H9 (cell line): ENCODE results near the gene COMMD4. TPM values are rescaled to one million over a fixed set of nuclear protein-coding genes. Genes with fewer than 3 reads are reported as not detected.
A peak's percentile ranks its signal among the peaks of the same experiment; 100 is the strongest.

ENCODE experiments used
- DNase-seq: peaks from one replicate; pipeline ENCODE4 v3.0.0-alpha.2; 2017
- H2AFZ ChIP-seq: one replicate; pipeline ENCODE4 v1.6.1; 2013; ENCODE audit warnings: mild to moderate bottlenecking, low read length, control low read depth, moderate library complexity
- H2AK5ac ChIP-seq: 2 replicates; pipeline ENCODE4 v1.6.1; 2013; ENCODE audit warnings: low read length, control low read depth, mixed read lengths; ENCODE audit not compliant: insufficient read length
- H2BK120ac ChIP-seq: one replicate; pipeline ENCODE4 v1.6.1; 2013; ENCODE audit warnings: low read depth, mild to moderate bottlenecking, low read length, control low read depth, inconsistent platforms; ENCODE audit not compliant: poor library complexity, severe bottlenecking
- H2BK12ac ChIP-seq: 2 replicates; pipeline ENCODE4 v1.6.1; 2013; ENCODE audit warnings: low read length, control low read depth, mixed read lengths, low read depth; ENCODE audit not compliant: insufficient read length
- H2BK15ac ChIP-seq: 2 replicates; pipeline ENCODE4 v1.6.1; 2013; ENCODE audit warnings: low read depth, low read length, control low read depth
- H2BK20ac ChIP-seq: one replicate; pipeline ENCODE4 v1.6.1; 2013; ENCODE audit warnings: low read depth, mild to moderate bottlenecking, low read length, control low read depth, inconsistent platforms; ENCODE audit not compliant: poor library complexity, severe bottlenecking
- H2BK5ac ChIP-seq: 2 replicates; pipeline ENCODE4 v1.6.1; 2013; ENCODE audit warnings: low read length, control low read depth, mixed read lengths; ENCODE audit not compliant: insufficient read length
- H3K14ac ChIP-seq: 2 replicates; pipeline ENCODE4 v1.6.1; 2013; ENCODE audit warnings: low read length, control low read depth; ENCODE audit not compliant: insufficient read depth
- H3K18ac ChIP-seq: 2 replicates; pipeline ENCODE4 v1.6.1; 2013; ENCODE audit warnings: low read depth, mild to moderate bottlenecking, mixed read lengths, low read length, control low read depth; ENCODE audit not compliant: insufficient read length
- H3K23ac ChIP-seq: 2 replicates; pipeline ENCODE4 v1.6.1; 2013; ENCODE audit warnings: low read length, control low read depth, mixed read lengths, low read depth; ENCODE audit not compliant: insufficient read length
- H3K23me2 ChIP-seq: 2 replicates; pipeline ENCODE4 v1.6.1; 2013; ENCODE audit warnings: low read depth, mild to moderate bottlenecking, mixed read lengths, low read length, control low read depth; ENCODE audit not compliant: insufficient read length, poor library complexity, severe bottlenecking
- H3K27ac ChIP-seq: 2 replicates; pipeline ENCODE4 v1.5.1; 2013; ENCODE audit warnings: low read length, control low read depth, mixed read lengths, low read depth; ENCODE audit not compliant: insufficient read length
- H3K27me3 ChIP-seq: 2 replicates; pipeline ENCODE4 v1.6.1; 2013; ENCODE audit warnings: low read length, control low read depth, inconsistent platforms; ENCODE audit not compliant: insufficient read depth
- H3K4ac ChIP-seq: 2 replicates; pipeline ENCODE4 v1.6.1; 2013; ENCODE audit warnings: low read depth, mild to moderate bottlenecking, control low read depth, inconsistent platforms, low read length, moderate library complexity
- H3K4me1 ChIP-seq: 2 replicates; pipeline ENCODE4 v1.6.1; 2013; ENCODE audit warnings: low read length, control low read depth, inconsistent platforms; ENCODE audit not compliant: insufficient read depth
- H3K4me2 ChIP-seq: 2 replicates; pipeline ENCODE4 v1.6.1; 2013; ENCODE audit warnings: low read length, control low read depth, mixed read lengths; ENCODE audit not compliant: insufficient read length, insufficient read depth
- H3K56ac ChIP-seq: 2 replicates; pipeline ENCODE4 v1.6.1; 2013; ENCODE audit warnings: low read depth, mild to moderate bottlenecking, mixed read lengths, low read length, control low read depth; ENCODE audit not compliant: insufficient read length
- H3K79me1 ChIP-seq: 2 replicates; pipeline ENCODE4 v1.6.1; 2013; ENCODE audit warnings: low read depth, mild to moderate bottlenecking, moderate library complexity, low read length, control low read depth, inconsistent platforms; ENCODE audit not compliant: insufficient read depth, poor library complexity, severe bottlenecking
- H3K79me2 ChIP-seq: 2 replicates; pipeline ENCODE4 v1.6.1; 2013; ENCODE audit warnings: low read length, control low read depth, inconsistent platforms; ENCODE audit not compliant: insufficient read depth
- H3K9ac ChIP-seq: 2 replicates; pipeline ENCODE4 v1.6.1; 2013; ENCODE audit warnings: low read length, control low read depth, mixed read lengths; ENCODE audit not compliant: insufficient read length; ENCODE audit errors: extremely low read depth
- H3K9me3 ChIP-seq: one replicate; pipeline ENCODE4 v1.6.1; 2013; ENCODE audit warnings: low read depth, low read length, inconsistent platforms; ENCODE audit not compliant: control insufficient read depth
- H3T11ph ChIP-seq: one replicate; pipeline ENCODE4 v1.6.1; 2013; ENCODE audit warnings: mild to moderate bottlenecking, low read length, control low read depth, inconsistent platforms
- H4K20me1 ChIP-seq: one replicate; pipeline ENCODE4 v1.6.1; 2013; ENCODE audit not compliant: control insufficient read depth, insufficient read length, insufficient read depth
- H4K5ac ChIP-seq: 2 replicates; pipeline ENCODE4 v1.6.1; 2013; ENCODE audit warnings: low read depth, mild to moderate bottlenecking, mixed read lengths, low read length, control low read depth; ENCODE audit not compliant: insufficient read length
- H4K8ac ChIP-seq: replicated peaks from 2 replicates; pipeline ENCODE4 v1.6.1; 2013; ENCODE audit warnings: low read length, control low read depth, mixed read lengths, low read depth; ENCODE audit not compliant: insufficient read length
- H4K91ac ChIP-seq: 2 replicates; pipeline ENCODE4 v1.6.1; 2013; ENCODE audit warnings: low read depth, mild to moderate bottlenecking, moderate library complexity, mixed read lengths, low read length, control low read depth; ENCODE audit not compliant: insufficient read length
- H3K27ac Mint-ChIP-seq, 3 experiments: 2 replicates in 2 of 3; 3 replicates in 1 of 3; pipeline ENCODE4 v1.8.0; 2020 to 2021; ENCODE audit warnings: mixed read lengths in 3 of 3, mild to moderate bottlenecking in 1 of 3, moderate library complexity in 1 of 3
- H3K27me3 Mint-ChIP-seq: 2 replicates; pipeline ENCODE4 v1.8.0; 2021; ENCODE audit warnings: low read depth, mild to moderate bottlenecking, moderate library complexity, mixed read lengths
- H3K36me3 Mint-ChIP-seq, 3 experiments: 2 replicates in 2 of 3; 3 replicates in 1 of 3; pipeline ENCODE4 v1.8.0; 2020 to 2021; ENCODE audit warnings: low read depth in 3 of 3, mixed read lengths in 3 of 3; ENCODE audit not compliant: insufficient read depth in 1 of 3
- H3K4me1 Mint-ChIP-seq, 2 experiments: 2 replicates each; pipeline ENCODE4 v1.8.0; 2020; ENCODE audit warnings: mixed read lengths in 2 of 2
- H3K4me3 Mint-ChIP-seq, 2 experiments: 2 replicates in 1 of 2; 3 replicates in 1 of 2; pipeline ENCODE4 v1.8.0; 2020 to 2021; ENCODE audit warnings: mild to moderate bottlenecking in 2 of 2, mixed read lengths in 2 of 2, moderate library complexity in 1 of 2
- H3K9me3 Mint-ChIP-seq, 2 experiments: 2 replicates in 1 of 2; 3 replicates in 1 of 2; pipeline ENCODE4 v1.8.0; 2020; ENCODE audit warnings: mild to moderate bottlenecking in 2 of 2, mixed read lengths in 2 of 2, moderate library complexity in 1 of 2
- CTCF ChIP-seq: fragments of 200-600 bp; sonication (generic); conservative IDR thresholded peaks from 3 replicates; pipeline ENCODE4 v1.8.0; 2021; ENCODE audit warnings: antibody characterized with exemption, mild to moderate bottlenecking
- WGBS: extraction: QIAGEN DNeasy Blood & Tissue Kit; methylation state at CpG from one replicate; pipeline ENCODE4 v1.1.7; 2013; ENCODE audit warnings: missing lambda C conversion rate, low lambda C conversion rate, mixed read lengths; ENCODE audit not compliant: insufficient read length; ENCODE audit errors: extremely low coverage; 5-methylcytosine and 5-hydroxymethylcytosine counted together
- total RNA-seq: library from RNA; stranded (reverse); gene quantifications from 2 replicates; pipeline ENCODE4 v1.2.1, GENCODE V29; 2021

The COMMD4 gene
- total RNA-seq, 1 experiment from 2014 or later = 146 TPM

GRCh38 chr15:75371901-75372688 lies 36.2 kb downstream of the COMMD4 start:
- no peak overlapping the region for H3K9ac ChIP-seq
- peaks cover 32 to 62% (median 58%) of the 10 kb centered on the region in 3 experiments; a peak in 6 of 7 replicates for H3K36me3 Mint-ChIP-seq
- no peaks in the 10 kb centered on the region; the same call in 1 of the 2 replicates for H3K27me3 Mint-ChIP-seq
- no peaks in the 10 kb centered on the region for H3K23me2 ChIP-seq
- no peak for TF ChIP-seq CTCF
- no peak overlapping the region for H2BK12ac ChIP-seq
- H3K79me2 ChIP-seq = no peaks in the 10 kb centered on the region
- H4K8ac ChIP-seq = no peak overlapping the region
- DNase-seq = no peak
- H3K4me1 Mint-ChIP-seq = peaks cover 19 to 20% of the 10 kb centered on the region in 2 experiments
- H3K27ac ChIP-seq = no peak overlapping the region
- no peaks in the 10 kb centered on the region for H3K9me3 ChIP-seq
- H2AK5ac ChIP-seq = no peak overlapping the region
- no peaks in the 10 kb centered on the region for H3K27me3 ChIP-seq
- H4K20me1 ChIP-seq = no peaks in the 10 kb centered on the region
- no peaks in the 10 kb centered on the region for H3K79me1 ChIP-seq
- no CpG with 5 or more reads among the region's 11 CpGs for WGBS
- no peak overlapping the region for H3K4ac ChIP-seq
- H2BK5ac ChIP-seq = no peak overlapping the region
- no peak overlapping the region for H3T11ph ChIP-seq
- no peak overlapping the region for H4K5ac ChIP-seq
- H4K91ac ChIP-seq = no peak overlapping the region
- no peak overlapping the region for H2BK120ac ChIP-seq
- H2BK15ac ChIP-seq = no peak overlapping the region
- no peaks in the 10 kb centered on the region; the same call in 1 of the 2 replicates for H3K4me1 ChIP-seq
- H3K4me3 Mint-ChIP-seq = no peak overlapping the region
- H3K56ac ChIP-seq = no peak overlapping the region
- H3K9me3 Mint-ChIP-seq = no peaks in the 10 kb centered on the region
- H3K4me2 ChIP-seq = no peak overlapping the region
- H3K18ac ChIP-seq = no peak overlapping the region
- no peak overlapping the region for H3K14ac ChIP-seq
- H3K27ac Mint-ChIP-seq = peak overlapping the region in 2 of 3 experiments; percentile 37 to 74; a peak in 2 of 7 replicates
- no peak overlapping the region for H2AFZ ChIP-seq
- no peak overlapping the region for H2BK20ac ChIP-seq
- no peak overlapping the region for H3K23ac ChIP-seq
